Measurements from ENCODE around the gene POU4F1. TPM values are rescaled to one million over a fixed set of nuclear protein-coding genes. Genes with fewer than 3 reads are reported as not detected.

Gene POU4F1
- total RNA-seq, 2 donors from 2014 or later = 0.11 to 0.25 TPM

DNA sequence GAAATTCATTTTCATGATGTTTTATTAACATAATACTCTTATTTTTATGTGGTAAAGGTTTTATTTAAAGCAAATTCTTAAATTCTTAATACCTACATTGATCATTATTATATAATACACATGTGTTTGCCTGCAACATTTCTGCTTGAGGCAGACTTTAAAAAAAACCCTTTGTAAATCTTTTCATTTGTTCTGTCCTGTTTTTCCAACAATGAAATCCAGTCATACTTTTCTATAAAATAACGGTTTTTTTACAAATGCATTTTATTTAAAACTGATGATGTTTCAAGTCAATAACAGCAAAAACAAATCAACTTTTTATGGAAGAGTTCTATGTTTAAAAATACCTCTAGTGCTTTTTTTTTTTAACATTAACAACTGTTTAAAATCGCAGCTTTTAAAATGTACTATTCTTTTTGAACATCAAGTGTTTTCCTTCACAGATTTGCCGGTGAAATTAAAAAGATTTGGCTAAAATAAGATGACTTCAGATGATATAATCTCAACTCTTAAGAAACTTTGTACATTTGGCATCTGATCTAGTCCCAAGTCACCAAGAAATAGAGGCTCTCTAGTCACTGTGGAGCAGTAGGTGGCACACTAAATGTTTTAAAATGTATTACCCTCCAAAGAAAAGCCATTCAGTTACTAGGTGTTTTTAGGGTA lies 5.1 kb downstream of the POU4F1 start:
- ATAC-seq (no peak), DNase-seq (ENCODE audit: low spot score in 2 of 2) (no peak)
- no peak overlapping the region for H3K27ac Mint-ChIP-seq
- peaks cover 0 to 5% of the 10 kb centered on the region in 2 donors for H3K9me3 Mint-ChIP-seq
- peaks cover 28 to 52% of the 10 kb centered on the region in 2 donors for H3K36me3 Mint-ChIP-seq

DNA sequence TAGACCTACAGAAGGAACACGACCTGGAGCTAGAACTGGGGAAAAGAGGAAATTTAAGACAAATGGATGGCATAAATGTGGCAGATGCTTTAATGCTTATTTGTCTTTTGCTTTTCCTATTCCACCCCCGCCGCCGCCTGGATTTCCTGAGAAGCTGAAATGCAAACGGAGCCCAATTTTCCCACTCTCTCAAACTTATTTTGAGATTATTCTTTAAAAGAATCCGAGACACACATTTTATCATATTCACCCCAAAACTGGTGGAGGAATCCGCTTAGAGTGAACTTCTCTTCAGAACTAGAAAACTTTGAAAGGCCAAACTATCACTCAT lies 5.8 kb downstream of the POU4F1 start:
- peaks cover 26 to 55% of the 10 kb centered on the region in 2 donors for H3K36me3 Mint-ChIP-seq
- H3K27ac Mint-ChIP-seq = no peak overlapping the region
- no peak for ATAC-seq

DNA sequence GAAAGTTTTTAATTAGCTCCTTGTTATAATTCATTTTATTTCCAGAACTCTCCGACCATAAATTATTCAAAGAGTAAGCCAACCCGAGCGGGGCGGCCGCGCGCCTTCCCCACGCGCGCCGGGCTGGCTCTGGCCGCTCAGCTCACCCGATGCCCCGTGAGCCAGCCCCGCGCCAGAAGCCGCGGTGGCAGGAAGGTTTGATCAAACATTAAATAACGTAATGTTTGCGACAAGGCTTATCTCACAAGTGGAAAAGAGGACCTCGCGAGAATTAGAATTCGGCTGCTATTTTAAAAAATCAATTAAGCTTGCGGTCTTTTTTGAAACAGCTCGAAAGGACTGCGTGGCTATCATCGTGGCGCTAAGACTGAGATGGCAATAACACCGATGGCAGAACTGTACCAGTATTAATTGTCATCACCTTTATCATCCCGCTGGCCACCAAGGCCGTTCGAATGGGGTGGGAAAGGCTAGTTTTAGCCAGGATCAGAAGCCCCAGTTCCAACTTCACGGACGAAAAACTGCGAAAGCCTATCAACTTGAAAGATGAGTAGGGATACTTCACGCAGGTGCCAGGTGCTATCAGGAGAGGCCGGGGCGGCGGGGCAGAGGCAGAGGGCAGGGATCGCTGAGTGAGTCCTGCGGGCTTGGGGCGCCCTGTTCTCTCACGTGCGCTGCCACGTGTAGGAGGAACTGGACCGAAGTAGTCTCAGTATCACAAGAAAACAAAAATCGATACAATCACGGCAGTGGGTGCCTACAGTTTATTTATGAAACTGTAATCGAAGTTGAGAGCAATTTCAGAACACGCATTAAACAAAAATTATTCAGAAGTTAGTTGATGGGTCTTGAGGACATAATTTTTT lies 6.4 kb downstream of the POU4F1 start:
- peaks cover 3 to 5% of the 10 kb centered on the region in 2 donors for H3K9me3 Mint-ChIP-seq
- ATAC-seq (no peak), DNase-seq (ENCODE audit: low spot score in 2 of 2) (no peak)
- H3K27ac Mint-ChIP-seq = no peak overlapping the region
- peaks cover 22 to 56% of the 10 kb centered on the region in 2 donors for H3K36me3 Mint-ChIP-seq

More for the DNA sequence above, 5.8 kb downstream of the POU4F1 start:
- no peak for DNase-seq (ENCODE audit: low spot score in 2 of 2)
- peaks cover 0 to 5% of the 10 kb centered on the region in 2 donors for H3K9me3 Mint-ChIP-seq

DNA sequence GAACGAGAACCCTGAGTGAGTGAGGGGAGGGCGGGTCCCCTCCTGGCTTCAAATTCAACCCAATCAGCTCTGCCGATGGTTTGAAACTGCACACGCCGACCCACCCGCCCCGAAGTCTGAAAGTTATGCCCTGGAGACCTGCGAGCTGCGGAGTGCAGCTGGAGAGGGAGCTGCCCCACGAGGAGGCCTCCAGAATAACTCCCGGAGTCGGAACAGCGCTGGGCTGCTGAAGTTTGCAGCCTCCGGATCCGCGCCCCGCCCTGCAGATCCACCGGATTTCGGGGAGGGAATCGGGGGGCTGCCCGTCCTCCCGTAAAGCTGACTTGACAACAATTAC lies 7.0 kb downstream of the POU4F1 start:
- H3K36me3 Mint-ChIP-seq = peaks cover 22 to 57% of the 10 kb centered on the region in 2 donors
- ATAC-seq (no peak), DNase-seq (ENCODE audit: low spot score in 2 of 2) (no peak)
- peaks cover 3 to 5% of the 10 kb centered on the region in 2 donors for H3K9me3 Mint-ChIP-seq
- no peak overlapping the region for H3K27ac Mint-ChIP-seq

DNA sequence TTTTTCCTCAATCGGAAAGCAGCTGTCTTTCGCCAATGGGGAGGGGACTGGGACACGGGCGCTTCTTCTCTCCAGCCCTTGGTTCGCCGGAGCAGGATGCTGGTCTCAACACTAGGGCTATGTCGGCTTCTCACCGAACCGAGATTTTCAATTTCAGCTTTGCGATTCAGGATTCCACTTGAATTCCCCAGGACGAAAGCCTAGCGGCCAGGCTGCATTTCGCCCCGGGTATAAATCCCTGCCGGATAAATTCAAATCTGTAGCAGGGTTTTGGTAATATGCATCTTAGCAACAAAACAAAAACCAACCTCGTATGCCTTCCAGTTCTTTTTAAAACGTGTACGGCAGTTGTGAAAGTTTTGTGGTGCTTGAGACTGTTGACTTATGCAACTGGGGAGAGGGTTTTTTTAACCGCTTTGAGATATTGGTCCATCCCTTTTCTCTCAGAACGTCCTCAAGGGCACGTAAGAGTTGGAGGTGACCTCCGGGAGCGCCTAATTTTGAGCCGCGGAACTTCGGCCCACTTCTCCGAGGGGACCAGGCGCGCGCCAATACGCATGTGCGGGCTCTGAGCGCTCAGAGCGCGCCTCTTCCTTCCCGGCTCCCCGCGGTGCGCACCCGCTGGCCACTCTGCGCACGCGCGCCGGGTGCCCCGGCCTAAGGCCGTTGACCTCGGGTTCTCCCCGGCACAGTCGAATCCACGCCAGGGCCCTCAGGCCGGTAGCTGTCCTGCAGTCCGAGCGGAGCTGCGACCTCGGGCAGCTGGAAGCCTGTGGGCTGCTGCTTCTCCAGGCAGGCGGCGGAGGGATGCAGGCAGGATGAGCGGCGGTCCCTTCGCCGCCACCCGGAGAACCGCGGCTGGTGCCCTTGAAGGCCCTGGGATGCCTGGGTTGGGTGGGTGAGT lies 7.6 kb downstream of the POU4F1 start:
- H3K27ac Mint-ChIP-seq = peak overlapping the region in 1 of 2 donors; percentile 36
- ATAC-seq = peak in 1 of 2 donors; percentile 77
- no peak for DNase-seq (ENCODE audit: low spot score in 2 of 2)

DNA sequence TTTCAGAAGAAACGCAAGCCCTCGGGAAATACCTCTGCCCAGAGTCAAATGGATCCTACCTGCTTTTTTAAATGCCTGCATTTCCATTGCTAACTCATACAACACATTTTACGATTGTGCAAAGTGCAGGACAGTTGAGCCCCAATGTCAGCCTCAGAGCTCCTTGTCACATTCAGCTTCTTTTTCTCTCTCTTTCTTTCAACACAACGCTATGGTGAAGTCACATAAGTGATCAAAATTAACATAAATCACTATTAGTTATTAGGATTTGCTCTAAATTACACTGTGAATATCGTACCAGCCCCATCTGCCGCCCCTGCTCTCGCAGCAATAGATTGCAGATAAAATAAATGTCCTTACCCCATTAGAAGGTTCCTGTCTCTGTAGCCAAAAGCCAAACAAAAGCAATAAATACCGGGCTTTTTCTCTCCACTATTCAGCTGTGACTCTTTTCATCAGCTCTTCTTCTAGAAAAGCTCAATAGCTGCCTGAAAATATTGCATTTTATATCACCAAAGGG lies 8.8 kb downstream of the POU4F1 start:
- DNase-seq (ENCODE audit: low spot score in 2 of 2) (no peak), ATAC-seq (no peak)
- Mint-ChIP-seq H3K36me3 (peaks cover 28 to 61% of the 10 kb centered on the region in 2 donors), H3K27ac (peak overlapping the region in 1 of 2 donors; percentile 33), H3K9me3 (peaks cover 7 to 8% of the 10 kb centered on the region in 2 donors)

More for the DNA sequence above, 7.6 kb downstream of the POU4F1 start:
- Mint-ChIP-seq H3K36me3 (peaks cover 22 to 56% of the 10 kb centered on the region in 2 donors), H3K9me3 (peaks cover 3 to 5% of the 10 kb centered on the region in 2 donors)

DNA sequence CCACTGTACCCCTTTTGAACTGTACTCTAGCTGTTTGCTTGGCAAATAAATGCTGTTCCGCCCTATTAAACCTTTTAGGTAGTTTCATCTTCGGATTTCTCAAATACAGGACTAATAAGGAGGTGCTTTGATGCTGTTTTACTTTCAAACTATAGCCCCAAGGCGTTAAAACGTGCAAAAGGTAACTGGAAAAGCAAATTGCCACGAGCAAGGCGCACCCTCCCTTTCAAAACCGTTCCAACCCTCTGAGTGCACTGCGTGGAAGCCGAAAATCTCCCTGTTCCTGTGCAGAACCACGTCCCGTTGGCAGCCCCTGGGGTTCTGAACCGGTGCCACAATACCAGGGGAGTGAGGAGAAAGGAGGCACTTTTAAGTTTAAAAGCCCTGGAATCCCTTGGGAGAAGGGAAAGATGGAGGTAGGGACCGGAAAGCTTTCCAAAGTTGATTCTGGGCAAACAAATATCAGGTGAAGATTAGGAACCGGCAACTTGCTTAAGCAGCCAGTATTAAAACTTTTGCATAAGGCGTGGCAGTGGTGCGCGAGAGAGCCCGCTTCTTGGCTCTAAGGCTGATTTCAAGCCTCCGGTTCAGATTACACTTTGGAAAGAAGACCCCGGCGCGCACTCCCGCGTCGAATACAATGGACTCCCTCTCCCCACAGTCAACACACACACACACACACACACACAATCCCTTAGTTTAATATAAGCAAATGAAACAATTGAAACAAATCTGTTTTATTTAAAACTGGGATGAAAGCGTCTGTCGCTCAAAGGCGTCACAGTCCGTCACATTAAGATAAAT lies 9.5 kb downstream of the POU4F1 start:
- no peak for ATAC-seq
- peaks cover 8 to 10% of the 10 kb centered on the region in 2 donors for H3K9me3 Mint-ChIP-seq
- peak overlapping the region in 1 of 2 donors; percentile 88 for H3K27ac Mint-ChIP-seq
- H3K36me3 Mint-ChIP-seq = peaks cover 35 to 55% of the 10 kb centered on the region in 2 donors
- DNase-seq (ENCODE audit: low spot score in 2 of 2) = no peak

DNA sequence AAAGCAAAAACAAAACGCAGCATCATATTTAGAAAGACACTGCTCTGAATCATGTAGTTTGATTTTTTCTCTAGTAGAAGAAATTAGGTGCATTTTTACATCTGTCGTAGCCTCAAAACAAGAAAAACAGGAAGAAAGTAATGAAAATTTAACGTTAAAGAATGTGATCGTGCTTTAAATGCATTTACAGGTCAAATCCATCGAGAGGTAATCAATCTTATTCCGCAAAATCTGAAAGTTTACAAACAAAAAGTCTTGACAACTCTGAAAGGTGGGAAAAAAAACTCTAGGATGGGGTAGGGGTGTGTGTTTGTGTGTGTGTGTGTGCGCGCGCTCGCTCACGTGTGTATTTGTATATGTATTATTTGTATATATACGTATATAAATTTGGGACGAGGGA lies 10.2 kb downstream of the POU4F1 start:
- ATAC-seq (no peak), DNase-seq (ENCODE audit: low spot score in 2 of 2) (no peak)
- H3K27ac Mint-ChIP-seq = no peak overlapping the region
- peaks cover 8 to 10% of the 10 kb centered on the region in 2 donors for H3K9me3 Mint-ChIP-seq
- peaks cover 35 to 60% of the 10 kb centered on the region in 2 donors for H3K36me3 Mint-ChIP-seq

DNA sequence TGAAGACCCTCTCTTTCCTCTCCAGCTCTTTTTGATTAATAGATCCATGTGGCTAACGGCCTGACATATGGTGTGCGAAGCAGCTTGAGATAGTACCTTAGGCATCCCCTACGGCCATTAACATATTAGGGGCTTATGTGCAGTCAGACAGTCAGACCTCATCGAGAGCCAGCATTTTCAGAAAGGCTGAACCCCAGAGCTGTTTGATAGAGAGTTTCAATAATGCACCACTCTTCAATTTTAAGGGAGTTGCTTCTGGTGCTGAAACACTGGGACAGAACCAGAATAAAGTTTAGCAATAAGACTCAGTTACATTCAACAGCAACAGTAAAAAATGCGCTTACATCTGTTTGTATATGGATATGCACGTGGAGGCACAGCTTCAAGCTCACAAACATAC lies 10.8 kb downstream of the POU4F1 start:
- DNase-seq (ENCODE audit: low spot score in 2 of 2) (no peak), ATAC-seq (no peak)

DNA sequence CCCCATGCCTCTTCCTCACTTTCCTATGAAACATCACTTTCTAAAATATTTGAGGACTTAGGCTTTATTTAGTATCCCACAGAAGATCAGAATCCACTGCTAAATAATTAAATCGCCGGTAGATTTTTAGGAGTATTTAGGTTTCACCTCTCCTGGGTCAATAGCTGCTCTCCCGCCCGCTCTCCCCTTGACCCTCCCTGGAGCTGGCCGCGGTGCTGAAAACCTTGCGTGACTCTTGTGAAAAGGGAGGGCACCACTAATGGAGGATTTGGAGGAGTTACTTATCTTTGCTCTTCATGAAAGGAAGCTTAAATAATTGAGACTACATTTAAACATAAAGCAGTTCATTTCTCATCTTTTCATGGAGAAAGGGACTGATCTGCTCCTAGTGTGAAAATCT lies 14.1 kb downstream of the POU4F1 start:
- H3K27ac Mint-ChIP-seq = no peak overlapping the region
- peaks cover 25 to 45% of the 10 kb centered on the region in 2 donors for H3K36me3 Mint-ChIP-seq
- DNase-seq (ENCODE audit: low spot score in 2 of 2) (no peak), ATAC-seq (no peak)
- H3K9me3 Mint-ChIP-seq = peaks cover 13 to 16% of the 10 kb centered on the region in 2 donors

More for the DNA sequence above, 10.8 kb downstream of the POU4F1 start:
- H3K36me3 Mint-ChIP-seq = peaks cover 35 to 61% of the 10 kb centered on the region in 2 donors
- H3K9me3 Mint-ChIP-seq = peaks cover 13 to 15% of the 10 kb centered on the region in 2 donors
- H3K27ac Mint-ChIP-seq = no peak overlapping the region

DNA sequence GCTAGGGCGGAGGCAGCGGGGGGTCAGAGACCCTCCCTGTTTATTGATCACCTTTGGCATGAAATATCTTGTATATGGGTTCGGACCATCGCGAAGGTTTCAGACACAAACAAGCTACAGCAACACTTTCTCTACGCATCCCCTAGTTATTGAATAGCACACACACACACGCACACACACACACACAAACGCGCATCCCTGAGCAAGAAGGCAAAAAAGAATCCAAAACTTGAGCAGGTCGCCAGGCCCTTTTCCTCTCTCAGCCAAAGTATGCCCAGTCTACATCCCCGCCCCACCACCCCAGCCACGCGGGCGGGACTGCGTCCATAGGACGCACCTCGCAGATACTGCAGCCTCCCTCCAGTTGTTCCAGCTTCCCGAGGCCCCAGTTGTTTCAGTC lies 16.0 kb downstream of the POU4F1 start:
- DNase-seq (ENCODE audit: low spot score in 2 of 2) (no peak), ATAC-seq (no peak)
- no peak overlapping the region for H3K27ac Mint-ChIP-seq
- peaks cover 13 to 16% of the 10 kb centered on the region in 2 donors for H3K9me3 Mint-ChIP-seq
- peaks cover 18 to 29% of the 10 kb centered on the region in 2 donors for H3K36me3 Mint-ChIP-seq

DNA sequence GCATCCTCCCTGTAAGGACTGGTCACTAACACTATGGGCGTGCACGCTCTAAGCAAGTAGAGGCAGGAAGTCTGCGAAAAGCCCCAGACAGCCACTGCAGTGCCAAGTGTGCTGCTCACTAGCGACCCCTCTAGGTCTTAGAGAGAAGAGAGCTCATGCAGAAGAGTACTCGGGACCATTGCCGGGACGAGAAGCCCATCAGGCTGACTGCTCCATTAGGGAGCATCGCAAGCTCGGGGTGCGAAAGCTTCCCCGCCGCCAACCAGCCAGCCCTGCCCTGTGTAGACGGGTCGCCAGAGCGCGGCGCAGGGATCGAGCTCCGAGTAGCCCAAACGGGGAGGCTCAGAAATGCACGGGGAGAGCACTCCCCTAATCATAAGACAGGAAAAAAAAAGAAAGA lies 16.6 kb downstream of the POU4F1 start:
- DNase-seq (ENCODE audit: low spot score in 2 of 2) = no peak
- ATAC-seq = peak in 1 of 2 donors; percentile 34
- H3K27ac Mint-ChIP-seq = no peak overlapping the region
- H3K9me3 Mint-ChIP-seq = peaks cover 12 to 13% of the 10 kb centered on the region in 2 donors
- peaks cover 18 to 24% of the 10 kb centered on the region in 2 donors for H3K36me3 Mint-ChIP-seq

DNA sequence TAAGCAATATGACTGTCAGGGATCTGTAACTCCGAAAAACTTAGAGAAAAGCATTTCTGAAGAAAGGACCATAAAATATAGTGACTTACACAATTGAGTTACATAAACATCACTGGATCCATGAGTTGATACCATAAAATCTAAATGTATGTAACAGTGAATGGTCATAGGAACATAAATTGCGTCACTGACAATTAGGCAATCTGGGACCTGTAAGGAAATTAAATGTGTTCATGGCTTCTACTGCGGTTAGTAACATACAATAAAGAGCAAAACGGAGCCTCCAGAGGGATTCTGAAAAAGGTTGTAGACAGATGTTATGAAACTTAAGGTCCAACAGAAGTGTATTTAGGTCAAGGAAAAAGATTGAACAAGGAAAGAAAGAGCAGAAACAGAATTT lies 27.1 kb downstream of the POU4F1 start:
- Mint-ChIP-seq H3K36me3 (no peaks in the 10 kb centered on the region), H3K9me3 (no peaks in the 10 kb centered on the region), H3K27ac (no peak overlapping the region)
- DNase-seq (ENCODE audit: low spot score in 2 of 2) (no peak), ATAC-seq (no peak)

DNA sequence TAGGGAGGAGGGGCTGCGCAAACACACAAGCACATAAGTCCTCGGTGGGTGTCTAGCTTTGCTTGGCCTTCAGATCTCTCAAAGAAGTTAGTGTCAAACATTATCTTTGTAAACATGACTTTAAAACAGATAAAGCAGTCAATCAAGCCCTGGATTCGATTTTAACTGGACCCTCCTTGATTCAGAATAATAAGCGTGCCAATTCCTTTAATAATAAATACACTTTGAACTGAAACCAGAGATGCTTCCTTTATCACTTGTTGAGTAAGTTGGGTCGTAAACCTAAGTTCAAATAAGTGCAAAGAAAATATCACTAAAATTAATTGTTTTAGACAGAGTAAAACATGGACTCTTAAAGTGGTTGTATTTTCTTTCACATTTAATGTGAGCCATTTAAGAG lies 30.9 kb downstream of the POU4F1 start:
- Mint-ChIP-seq H3K27ac (no peak overlapping the region), H3K9me3 (no peaks in the 10 kb centered on the region), H3K36me3 (no peaks in the 10 kb centered on the region)
- DNase-seq (ENCODE audit: low spot score in 2 of 2) = no peak
- no peak for ATAC-seq

DNA sequence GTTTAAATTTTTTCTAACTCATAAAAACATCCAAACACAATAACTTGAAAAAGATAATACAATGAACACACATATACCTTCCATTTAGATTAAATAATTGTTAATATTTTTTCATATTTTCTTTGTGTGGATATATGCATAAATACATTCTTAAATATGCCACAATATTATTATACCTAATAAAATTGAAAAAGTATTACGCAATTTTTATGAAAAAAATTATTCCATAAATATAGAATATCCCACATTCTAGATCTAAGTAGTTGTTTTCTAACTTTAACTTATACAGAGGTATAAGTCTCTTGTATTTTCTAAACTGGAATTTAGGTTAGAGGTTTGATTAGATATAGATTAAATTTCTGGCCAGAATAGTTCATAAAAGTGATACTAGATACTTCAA lies 34.3 kb downstream of the POU4F1 start:
- Mint-ChIP-seq H3K27ac (no peak overlapping the region), H3K36me3 (no peaks in the 10 kb centered on the region), H3K9me3 (no peaks in the 10 kb centered on the region)
- DNase-seq (ENCODE audit: low spot score in 2 of 2) = no peak
- ATAC-seq = no peak

DNA sequence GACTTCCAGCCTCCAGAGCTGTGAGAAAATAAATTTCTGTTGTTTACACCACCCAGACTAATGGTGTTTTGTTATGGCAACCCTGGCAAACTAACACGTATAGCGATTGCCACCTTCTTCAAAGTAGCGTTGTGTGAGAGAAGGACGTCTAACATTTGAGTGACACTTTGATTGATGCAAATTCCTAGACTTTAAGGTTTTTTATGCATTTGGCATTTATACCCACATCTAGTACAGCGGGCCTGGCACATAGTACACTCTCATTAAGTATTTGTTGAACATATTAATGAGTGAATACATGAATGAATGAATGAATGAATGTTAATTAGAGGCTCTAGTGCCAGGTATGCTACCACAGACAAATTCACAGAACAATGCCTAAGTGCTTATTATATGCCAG lies 36.7 kb downstream of the POU4F1 start:
- ATAC-seq = no peak

More for the DNA sequence above, 36.7 kb downstream of the POU4F1 start:
- DNase-seq (ENCODE audit: low spot score in 2 of 2) = no peak
- Mint-ChIP-seq H3K27ac (no peak overlapping the region), H3K36me3 (no peaks in the 10 kb centered on the region), H3K9me3 (no peaks in the 10 kb centered on the region)

Data from activated naive CD4-positive, alpha-beta T cell treated with anti-CD3 and anti-CD28 coated beads, Interleukin-2, amount 50 U/mL, for 72 hours (primary cell).